GM21423 (cell line): ENCODE measurements around the gene ITIH3.

Experiments
- ATAC-seq: cut with Tn5 transposase; IDR thresholded peaks from one replicate; pipeline ENCODE4 v1.9.1; 2021; ENCODE audit warnings: mild to moderate bottlenecking, moderate library complexity; ENCODE audit not compliant: unreplicated experiment

The ITIH3 gene

GRCh38 chr3:52820736-52821135 is 26.1 kb downstream of the ITIH3 start:
- ATAC-seq: no peak

- no peak for ATAC-seq
These were observed 27.8 kb downstream of the ITIH3 start for GRCh38 chr3:52822363-52822762.

GRCh38 chr3:52824037-52824436 is 29.4 kb downstream of the ITIH3 start:
- no peak for ATAC-seq

GRCh38 chr3:52827441-52827840 is 32.8 kb downstream of the ITIH3 start:
- ATAC-seq: no peak

- ATAC-seq: no peak
These were observed 33.3 kb downstream of the ITIH3 start for GRCh38 chr3:52827866-52828376.

- ATAC-seq: no peak
These were observed 34.9 kb downstream of the ITIH3 start for GRCh38 chr3:52829482-52829881.

- no peak for ATAC-seq
These were observed 35.4 kb downstream of the ITIH3 start for GRCh38 chr3:52829906-52830463.

- no peak for ATAC-seq
These were observed 36.1 kb downstream of the ITIH3 start, which contains the start of gene ITIH4 for GRCh38 chr3:52830535-52831258. Gene ITIH4, minus strand, starts transcription at chr3:52830672. Its CDS starts 30 bp downstream, at chr3:52830642.

- ATAC-seq: no peak
These were observed 37.1 kb downstream of the ITIH3 start for GRCh38 chr3:52831500-52832301.

GRCh38 chr3:52833202-52833601 is 38.6 kb downstream of the ITIH3 start:
- ATAC-seq: no peak

GRCh38 chr3:52834871-52835501 is 40.4 kb downstream of the ITIH3 start, which contains the start of gene MUSTN1:
Gene MUSTN1, minus strand, starts transcription at chr3:52835019. Its CDS starts 71 bp downstream, at chr3:52834948.
- ATAC-seq: no peak

GRCh38 chr3:52835766-52836470 is 41.3 kb downstream of the ITIH3 start:
- ATAC-seq: no peak

- ATAC-seq: no peak
These were observed 41.9 kb downstream of the ITIH3 start for GRCh38 chr3:52836471-52836845.

GRCh38 chr3:52836986-52837385 is 42.4 kb downstream of the ITIH3 start:
- no peak for ATAC-seq

- no peak for ATAC-seq
These were observed 44.1 kb downstream of the ITIH3 start for GRCh38 chr3:52838561-52839267.

GRCh38 chr3:52839268-52839575 is 44.6 kb downstream of the ITIH3 start:
- no peak for ATAC-seq

- ATAC-seq: no peak
These were observed 45.4 kb downstream of the ITIH3 start for GRCh38 chr3:52839892-52840545.

- ATAC-seq: no peak
These were observed 46.8 kb downstream of the ITIH3 start for GRCh38 chr3:52841211-52841980.

GRCh38 chr3:52841981-52842340 is 47.4 kb downstream of the ITIH3 start:
- ATAC-seq: no peak
